HG03469 (cell line): ENCODE results near the gene ALS2.

Experiments used
- ATAC-seq: cut with Tn5 transposase; IDR thresholded peaks from one replicate; pipeline ENCODE4 v1.9.1; 2021; ENCODE audit warnings: mild to moderate bottlenecking, moderate library complexity, moderate number of reproducible peaks; ENCODE audit not compliant: unreplicated experiment

ALS2 gene

DNA sequence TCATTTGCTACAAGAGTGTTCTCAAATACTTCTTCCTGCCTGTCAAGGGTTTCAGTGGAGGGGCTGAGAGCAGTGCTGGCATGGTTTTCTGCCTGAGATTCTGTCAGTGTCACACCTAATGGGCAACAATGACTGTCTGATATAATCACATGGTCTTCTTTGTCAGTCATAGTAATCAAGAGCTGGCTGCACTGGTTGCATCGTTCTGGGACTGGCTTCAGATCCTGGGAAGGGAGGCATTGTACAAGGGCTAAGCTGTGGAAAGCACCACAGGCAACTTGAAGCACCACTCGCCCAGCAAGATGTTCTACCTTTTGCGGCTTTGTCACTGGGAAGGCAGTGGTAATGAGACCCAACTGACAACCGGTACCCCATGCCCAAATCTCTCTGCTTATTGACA, 19.6 kb downstream of the ALS2 start:
- no peak for ATAC-seq

DNA sequence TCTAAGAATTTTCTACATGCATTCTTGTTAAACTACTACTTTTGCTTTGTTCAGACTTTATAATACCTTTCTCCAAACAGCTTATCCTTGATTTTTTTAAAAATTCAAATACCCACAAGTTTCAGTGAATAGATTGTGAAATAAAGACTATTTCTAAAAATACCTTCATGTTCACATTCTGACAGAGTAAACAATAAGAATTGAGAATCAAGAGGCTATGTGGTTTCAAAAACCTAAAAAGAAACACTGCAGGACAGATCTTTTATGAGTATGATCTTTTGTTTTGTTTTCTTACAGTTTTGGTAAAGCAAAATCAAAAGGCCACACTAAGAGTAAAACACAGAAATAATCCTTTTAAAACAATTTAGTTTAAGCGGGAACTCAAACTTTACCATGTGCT, 21.2 kb downstream of the ALS2 start:
- ATAC-seq: no peak

DNA sequence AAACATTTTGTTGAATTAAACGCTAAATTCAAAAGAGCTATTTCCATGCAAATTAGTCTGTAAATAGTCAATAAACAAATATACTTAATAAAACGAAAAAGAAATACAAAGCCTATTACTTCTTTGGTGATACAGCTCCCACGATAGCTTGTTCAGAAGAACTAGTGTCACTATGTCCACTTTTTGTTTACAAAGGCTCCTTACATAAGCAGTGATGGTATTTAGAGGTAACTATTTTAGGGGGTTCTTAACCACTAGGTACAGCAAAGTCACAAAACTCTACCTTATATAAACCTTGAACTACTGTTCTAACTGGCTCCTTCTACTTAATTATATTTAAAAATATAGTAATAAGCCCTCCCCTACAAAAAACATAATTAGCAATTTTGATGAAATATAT, 21.9 kb downstream of the ALS2 start:
- ATAC-seq: no peak

DNA sequence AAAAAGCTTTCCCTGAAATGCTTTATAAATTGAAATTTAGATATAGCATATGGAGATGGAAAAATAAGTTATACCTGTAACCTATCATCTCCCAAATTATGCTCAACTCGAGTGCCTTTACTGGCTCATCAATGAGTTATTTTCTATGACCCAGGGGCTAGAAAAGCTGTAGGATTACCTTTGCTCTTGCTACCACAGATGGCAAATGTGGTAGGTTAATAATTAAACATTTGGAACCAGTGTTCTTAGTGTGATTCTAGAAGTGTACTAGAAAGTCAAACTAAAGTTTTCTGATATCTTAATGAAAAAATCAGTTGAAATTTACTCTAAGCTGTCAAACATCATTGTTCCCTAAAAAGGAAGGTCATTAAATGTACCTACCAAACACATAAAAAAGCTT, 22.5 kb downstream of the ALS2 start:
- ATAC-seq: no peak

DNA sequence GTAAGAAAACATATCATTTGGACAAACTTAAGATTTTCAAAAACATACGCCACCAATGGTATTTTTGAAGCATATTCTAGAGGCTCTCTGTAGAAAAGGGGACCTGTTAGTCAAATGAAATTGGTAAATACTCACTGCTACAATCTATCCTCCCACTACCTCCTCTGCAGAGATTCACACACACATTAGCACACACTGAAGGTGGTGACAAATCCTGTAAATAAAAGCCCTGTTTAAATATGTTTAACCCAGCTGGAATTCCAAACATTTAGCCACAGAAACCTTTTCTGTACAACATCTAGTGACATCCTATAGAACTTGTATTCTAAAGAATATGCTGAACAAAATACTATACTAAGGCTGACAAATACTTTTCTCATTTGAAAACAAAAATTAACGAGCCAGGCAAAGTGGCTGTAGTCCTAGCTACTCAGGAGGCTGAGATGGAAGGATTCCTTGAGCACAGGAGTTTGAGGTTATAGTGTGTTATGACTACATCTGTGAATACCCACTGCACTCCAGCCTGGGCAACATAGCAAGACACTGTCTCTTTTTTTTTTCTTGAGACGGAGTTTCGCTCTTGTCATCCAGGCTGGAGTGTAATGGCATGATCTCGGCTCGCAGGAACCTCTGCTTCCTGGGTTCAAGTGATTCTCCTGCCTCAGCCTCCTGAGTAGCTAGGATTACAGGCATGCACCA, 25.9 kb downstream of the ALS2 start:
- no peak for ATAC-seq

DNA sequence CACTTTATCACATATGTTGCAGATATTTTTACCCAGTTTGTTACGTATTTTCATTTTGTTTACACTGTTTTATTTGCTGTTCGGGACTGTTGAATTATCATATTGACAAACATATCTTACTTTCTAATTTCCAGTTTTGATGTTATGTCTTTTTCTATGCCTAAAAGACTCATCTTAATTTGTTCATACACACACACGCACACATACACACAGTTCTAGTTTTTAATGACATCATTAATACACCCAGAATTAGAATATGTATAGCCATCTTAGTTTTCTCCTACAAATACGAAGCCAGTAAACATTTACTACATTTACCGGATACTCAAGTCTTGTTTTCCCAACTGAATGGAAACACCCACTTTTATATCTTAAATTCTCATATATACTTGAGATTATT, 29.2 kb downstream of the ALS2 start:
- no peak for ATAC-seq

DNA sequence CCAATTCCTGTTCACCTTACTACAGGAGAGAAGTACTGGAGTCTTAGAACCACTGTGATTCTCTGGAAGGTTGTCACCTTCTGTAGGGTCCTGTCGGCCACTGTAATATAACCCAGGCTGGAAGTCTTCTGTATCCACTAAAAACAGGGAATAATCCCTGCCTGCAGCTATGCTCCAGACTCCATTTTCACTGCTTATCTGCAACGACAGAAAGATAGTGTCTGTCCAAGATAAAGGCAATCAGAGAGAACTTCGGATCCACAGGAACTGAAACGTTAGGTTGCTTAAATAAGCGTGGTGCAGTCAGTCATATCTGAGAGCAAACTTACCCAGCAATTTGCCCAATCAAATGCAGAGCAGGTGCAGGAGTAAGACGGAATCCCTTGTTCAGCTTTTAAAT, 34.2 kb downstream of the ALS2 start:
- no peak for ATAC-seq

DNA sequence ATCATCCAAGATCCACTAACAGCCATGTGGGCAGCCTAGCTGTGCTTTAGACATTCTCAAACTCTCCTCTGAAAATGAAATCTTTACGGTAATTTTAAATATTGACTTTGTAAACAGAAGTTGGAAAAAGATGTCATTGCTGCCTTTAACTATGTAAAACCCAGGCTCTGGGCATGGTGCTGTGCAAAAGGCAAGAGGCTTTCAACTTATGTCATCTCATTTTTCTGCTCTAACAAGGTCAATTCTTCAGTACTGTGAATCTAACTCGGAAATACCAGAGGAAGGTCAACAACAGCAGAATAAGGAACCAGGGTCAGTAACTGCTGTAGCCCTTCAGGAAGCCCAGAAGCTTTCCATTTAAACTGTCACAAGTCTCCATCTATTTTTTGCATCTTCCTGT, 45.2 kb downstream of the ALS2 start:
- ATAC-seq: no peak

DNA sequence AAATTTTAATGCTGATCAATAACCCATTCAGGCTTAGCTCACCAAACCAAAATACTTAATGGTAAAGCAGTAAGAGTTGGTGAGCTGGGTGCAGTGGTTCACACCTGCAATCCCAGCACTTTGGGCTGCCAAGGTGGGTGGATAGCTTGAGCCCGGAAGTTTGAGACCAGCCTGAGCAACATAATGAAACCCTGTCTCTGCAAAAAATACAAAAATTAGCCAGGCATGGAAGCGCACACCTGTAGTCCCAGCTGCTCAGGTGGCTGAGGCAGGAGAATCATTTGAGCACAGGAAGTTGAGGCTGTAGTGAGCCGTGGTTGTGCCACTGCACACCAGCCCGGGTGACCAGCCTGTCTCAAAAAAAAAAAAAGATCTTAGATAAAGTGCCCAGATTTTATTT, 46.6 kb downstream of the ALS2 start:
- ATAC-seq: no peak

DNA sequence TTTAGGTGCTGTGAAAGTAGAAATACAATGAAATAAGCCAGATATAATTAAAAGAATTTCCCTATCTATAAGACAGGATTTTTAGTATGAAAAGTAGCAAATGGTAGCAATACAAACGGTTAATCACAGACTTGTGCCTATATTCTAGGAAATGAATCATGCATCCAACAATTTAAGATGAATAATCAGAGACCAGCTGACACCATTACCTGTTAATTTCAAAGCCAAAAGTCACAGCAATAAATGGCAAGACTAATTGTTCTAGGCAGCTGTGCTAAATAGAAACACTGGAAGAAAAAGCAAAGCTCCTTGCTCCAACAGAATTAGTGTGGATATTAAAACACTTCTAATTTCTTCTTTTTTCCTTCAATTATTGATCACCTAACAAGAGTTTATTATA, 47.2 kb downstream of the ALS2 start:
- no peak for ATAC-seq

DNA sequence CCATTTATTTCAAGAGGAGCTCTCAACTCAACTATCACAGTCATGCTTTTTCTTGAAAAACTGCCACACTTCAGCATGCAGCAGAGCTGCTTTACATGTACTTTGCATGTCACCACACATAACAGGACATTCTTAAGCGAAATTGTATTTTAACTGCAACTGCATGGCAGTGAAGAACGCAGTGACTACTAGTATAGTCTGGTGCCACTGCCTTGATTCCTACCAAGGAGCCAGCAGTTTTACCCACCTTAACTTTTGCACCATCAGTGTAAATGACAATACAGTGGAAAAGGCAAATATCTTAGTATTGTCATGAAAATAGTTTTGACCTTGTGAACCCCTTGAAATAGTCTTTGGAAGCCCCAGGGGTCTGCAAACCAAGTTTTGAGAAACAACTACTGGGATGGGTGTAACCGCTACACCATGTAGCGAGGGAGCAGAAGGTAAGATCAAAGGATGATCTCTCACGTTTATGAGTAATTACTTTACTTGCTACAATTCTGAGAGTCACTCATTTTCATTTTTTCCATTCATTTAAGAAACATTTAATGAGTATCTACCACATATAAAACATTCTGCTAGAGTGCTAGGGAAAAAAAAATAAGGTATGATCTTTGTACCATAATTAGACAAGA, 50.0 kb downstream of the ALS2 start:
- no peak for ATAC-seq

DNA sequence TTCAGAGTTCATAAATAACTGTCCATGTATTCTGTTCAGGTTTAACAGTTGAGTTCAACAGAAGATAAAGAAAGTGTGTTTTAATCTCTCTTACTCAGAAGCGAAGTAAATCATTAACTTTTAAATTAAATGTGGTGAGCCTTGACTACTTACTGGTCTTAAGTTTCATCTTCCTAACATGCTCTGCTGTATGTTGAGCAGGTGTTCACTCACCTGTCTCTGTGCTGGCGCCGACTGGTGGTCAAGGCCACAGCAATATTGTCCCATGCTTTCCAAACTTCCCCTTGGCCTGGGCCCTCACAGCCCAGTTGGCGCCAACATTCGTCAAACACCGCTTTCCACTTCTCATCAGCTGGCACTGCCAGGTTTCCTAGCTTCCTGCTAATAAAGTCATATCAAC, 65.3 kb downstream of the ALS2 start:
- ATAC-seq: no peak

DNA sequence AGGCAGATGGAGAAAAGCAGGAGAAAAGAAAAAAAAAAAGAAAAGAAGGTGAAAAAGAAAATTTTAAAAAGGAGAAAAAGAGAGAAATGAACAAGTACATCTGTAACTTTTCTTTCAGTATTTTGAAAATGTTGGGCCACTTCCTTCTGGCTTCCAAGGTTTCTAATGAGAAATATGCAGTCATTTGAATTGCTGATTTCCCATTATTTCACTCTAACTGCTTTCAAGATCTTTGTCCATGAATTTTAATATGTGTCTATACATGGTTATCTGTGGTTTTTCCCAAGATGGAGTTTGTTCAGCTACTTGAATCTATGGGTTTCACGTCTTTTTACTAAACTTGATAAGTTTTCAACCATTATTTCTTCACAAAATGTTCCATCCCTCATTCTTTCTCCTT, 68.0 kb downstream of the ALS2 start:
- no peak for ATAC-seq

DNA sequence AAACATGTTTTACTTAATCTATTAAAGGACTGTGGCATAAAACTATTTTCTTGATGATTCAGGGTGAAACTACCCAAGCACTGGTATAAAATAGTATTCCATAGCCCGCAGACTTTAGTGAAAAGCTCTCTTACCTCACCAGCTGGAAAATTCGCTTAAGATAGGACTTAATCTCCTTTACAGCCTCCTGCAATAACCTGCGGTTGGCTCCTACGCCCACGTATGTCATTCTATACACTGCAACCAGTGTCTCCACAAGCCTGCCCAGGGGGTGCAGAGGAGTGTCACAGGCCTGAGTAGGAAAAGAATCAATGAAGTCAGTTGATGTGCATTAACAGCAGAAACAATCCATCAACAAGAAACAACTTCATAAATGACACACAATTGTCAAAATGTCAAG, 71.0 kb downstream of the ALS2 start:
- ATAC-seq: no peak

DNA sequence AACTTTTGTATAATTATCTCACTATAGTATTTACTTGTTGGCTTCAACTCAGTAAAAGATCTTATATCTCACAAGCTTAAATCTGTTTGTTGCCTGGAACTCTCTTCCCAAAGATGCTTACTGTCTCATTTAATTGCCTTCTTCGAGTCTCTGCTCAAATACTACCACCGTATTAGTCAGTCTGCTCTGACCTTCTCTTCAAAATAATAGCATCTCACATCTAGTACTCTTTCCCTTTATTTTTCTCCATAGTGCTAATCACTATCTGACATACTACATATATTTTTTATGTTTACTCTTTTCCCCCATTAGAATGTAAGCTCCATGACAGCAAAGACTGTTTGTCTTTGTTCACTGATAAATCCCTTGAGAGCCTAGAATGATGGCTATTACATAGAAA, 71.7 kb downstream of the ALS2 start:
- no peak for ATAC-seq

DNA sequence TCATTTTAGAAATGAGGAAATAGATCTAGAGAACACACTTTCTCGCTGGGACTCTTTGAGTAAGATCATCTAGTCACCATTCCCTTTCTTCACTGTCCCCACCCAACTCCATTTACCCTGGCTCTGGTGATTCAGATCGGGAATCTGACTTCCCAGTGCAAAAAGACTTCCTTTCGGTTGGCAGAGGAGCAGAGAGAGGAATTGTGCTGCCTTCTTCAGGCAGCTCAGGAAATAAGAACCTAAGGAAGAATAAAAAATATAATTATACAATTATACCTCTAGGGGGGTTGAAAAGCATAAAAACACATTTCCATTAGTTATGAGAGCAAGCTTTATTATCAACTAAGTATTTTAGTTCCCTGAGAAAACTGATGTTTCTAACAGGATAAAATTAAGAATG, 73.0 kb downstream of the ALS2 start:
- no peak for ATAC-seq

DNA sequence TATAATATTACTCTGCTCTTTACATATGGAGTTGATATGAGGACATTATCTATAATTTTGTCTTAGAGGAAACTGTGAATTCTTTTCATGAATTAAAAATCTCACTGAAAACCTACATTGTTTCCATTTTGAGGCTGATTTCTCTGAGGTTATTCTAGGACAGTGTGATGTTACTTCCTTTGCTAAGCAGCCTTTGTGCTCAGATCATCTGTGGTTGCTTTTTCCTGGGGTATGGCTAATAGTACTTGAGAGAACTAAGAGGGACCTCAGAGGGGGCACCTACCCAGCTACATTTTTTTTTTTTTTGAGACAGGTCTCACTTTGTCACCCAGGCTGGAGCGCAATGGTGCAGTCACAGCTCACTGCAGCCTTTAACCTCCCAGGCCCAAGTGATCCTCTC, 73.6 kb downstream of the ALS2 start:
- ATAC-seq: no peak

DNA sequence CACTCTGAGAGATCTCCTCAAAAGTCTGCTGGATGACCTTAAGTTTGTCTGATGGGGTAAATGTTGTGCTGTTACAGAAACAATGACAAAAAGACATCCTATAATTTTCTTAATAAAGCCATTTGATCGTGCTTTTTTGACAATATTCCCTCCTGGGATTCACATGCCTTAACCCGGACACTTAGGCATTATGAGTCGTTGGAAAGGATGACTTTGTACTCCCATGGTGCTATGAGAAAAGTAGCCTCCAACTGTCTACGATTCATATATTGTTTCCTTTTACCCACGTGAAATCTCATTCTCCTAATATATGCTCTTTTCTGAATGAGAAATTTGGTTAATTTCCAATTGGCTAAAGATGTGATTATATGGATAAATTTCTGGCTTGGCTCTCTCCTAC, 76.2 kb downstream of the ALS2 start:
- no peak for ATAC-seq

DNA sequence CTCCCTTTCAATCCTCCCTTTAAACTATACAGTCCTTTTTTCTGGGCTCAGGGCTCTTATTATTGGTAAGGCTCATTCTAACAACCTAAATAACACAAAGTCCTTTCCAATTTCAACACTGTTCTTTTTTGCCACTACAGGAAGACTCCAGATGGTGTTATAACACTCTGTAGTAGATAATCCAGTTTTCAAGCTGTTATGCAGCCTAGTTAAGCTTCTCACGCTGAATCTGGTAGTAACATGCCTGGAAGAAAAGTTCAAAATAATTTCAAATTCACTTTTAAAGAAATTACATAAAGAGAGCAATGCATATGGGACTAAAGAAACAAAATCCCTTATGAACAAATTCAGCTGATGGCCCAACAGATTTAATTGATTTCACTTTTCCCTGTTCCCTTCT, 79.1 kb downstream of the ALS2 start:
- no peak for ATAC-seq

DNA sequence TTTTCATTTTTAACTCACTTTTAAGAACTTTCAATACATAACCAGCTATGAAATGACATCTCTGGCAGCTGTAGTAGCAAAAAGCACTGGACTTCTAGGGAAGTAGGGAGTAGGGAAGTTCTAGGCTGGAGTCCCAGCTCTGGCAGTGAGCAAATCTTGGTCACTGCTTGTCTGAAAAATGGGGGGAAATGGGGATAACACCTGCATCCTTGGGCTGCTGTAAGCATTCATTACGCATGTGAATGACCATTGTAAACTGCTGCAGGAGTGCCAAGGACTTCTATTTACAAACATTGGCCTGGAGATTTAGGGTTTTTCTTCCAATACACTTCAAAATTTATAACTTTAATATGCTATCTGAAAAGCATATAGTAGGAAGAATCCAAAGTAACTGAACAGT, 81.3 kb downstream of the ALS2 start:
- no peak for ATAC-seq

DNA sequence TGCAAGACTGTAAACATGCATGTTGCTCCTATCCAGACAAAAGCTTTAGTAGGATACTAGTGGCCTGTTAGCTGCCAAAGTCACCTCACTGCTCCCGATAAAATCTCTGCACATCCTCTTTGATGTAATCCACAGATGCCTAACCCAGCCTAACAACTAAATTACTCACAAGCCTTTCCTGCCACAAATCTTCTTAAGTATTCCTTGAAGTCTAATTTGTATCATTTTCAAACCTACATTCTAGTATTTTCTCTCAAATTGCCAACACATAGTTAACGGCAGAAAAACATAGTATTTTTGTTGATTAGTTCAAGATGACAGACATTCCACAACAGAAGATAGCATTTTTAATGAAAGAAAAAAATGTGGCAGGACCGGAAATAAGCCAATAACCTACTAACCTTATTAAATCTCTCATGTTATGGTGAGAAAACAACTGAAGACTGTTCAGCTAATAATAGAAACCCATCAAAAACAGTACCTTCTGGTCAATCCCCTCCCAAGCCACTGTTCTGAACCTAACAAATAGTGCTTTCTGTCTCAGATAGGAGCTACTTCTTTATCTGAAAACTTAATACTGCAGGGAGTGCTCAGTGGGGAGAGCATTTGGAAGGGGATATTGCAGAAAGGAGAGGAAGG, 82.0 kb downstream of the ALS2 start, which contains the start of gene MPP4:
TSS of gene MPP4 (minus strand) at position 57 of the 639 bp plus-strand sequence. CDS start 4,690 bp downstream, outside the sequence.
- ATAC-seq: no peak

DNA sequence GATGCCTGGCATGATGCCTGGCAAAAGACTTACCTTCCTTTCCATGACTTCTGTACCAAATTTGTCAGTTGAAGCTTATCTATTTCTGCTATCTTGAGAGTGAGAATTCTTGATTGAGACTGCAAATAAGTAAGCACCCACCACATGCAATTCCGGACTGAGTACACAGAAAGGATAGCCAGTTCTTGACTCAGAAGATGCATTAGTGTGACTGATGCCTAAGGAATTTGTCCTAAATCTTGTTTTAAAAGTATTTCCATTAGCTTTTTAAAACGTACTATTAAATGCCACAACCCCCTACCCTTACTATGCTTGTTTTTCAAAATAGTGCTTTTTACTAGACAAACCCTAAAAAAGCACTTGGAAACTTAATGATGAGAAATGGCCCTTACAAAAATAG, 82.8 kb downstream of the ALS2 start:
- ATAC-seq: no peak
